ENCODE data around the gene PRKCH. TPM values are rescaled to one million over a fixed set of nuclear protein-coding genes. Genes with fewer than 3 reads are reported as not detected.

Gene PRKCH
- total RNA-seq, 1 donor from 2014 or later = 19.1 TPM

DNA sequence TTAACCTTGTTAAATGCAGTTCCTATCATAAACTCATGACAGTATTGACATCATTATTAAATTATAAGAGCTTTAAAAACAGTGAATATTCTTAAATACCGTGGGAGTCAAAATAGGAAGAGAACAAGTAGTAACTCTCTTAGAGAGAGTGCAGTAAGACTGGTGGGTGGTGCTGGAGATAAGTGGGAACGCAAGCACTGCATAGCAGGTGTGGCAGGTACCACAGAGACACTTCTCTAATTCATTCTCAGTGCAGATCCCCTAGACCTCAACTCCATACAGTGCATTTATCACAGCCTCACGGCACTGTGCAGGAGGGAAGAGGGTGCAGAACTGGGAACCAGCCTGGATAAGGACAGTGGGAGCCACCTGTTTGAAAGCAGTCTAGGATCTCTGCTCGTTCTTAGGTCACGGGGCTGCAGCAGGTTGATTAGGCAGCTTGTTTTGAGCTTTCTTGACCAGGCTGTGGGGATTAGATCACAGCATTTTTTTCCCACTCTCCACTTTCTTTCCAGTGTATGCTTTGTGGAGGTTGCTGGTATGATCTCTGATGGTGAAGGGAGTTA is 165.6 kb downstream of the PRKCH start:
- H3K27me3 Mint-ChIP-seq = no peaks in the 10 kb centered on the region
- no peak for DNase-seq (ENCODE audit: extremely low spot score, unreplicated experiment)
- H3K9me3 Mint-ChIP-seq = no peaks in the 10 kb centered on the region
- H3K4me1 Mint-ChIP-seq (ENCODE audit: unreplicated experiment) = peaks cover 16% of the 10 kb centered on the region
- no peak overlapping the region for H3K4me3 Mint-ChIP-seq
- H3K27ac Mint-ChIP-seq = no peak overlapping the region
- no peak for TF ChIP-seq CTCF (conservative IDR thresholded peaks at IDR 0.05)
- peaks cover 3% of the 10 kb centered on the region for H3K36me3 Mint-ChIP-seq

DNA sequence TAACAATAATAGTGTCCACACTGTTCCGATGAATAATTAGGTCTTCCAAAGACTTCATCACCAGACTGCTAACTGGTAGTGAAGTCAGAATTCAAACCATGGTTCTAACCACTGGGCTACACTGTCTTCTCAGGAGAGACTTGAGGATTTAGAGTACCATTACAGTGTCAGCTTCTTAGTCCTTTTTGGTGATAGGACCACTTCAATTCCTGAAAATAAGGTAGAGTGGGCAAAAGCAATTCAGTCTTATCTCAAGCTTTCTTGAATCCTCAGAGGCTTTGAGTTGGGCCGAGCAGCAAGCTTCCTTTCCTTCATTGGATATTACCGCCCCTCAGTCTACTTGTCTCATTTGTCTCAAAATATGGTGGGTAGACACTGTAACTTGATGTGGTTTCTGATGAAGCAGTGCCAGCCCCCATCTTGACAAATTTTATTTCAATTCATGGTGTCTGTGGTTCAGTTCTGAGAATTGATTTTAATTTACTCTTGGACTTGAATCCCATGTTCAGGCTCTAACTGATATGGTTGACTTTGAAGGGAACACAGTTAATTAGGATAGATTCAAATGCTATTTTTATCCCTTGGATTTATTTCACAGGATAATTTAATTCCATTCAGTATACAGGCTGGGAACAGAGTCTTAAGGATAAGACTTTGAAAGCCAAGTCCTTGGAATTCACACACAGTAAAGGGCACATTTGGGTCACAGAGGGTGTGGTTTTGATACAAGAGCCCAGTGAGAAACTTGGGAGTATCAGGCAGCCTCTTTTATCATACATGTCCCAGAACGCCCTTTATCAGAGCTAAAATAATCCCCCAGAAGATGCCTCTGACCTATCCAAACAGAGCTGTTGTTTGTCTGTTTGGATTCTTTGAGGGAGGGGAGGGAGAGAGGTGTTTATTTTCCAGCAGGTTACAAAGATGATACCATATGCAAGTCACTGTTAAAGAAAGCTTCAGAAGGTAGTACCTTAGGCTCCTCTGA is 167.3 kb downstream of the PRKCH start:
- Mint-ChIP-seq H3K4me3 (no peak overlapping the region), H3K36me3 (no peaks in the 10 kb centered on the region), H3K27me3 (no peaks in the 10 kb centered on the region), H3K27ac (no peak overlapping the region), H3K9me3 (no peaks in the 10 kb centered on the region), H3K4me1 (ENCODE audit: unreplicated experiment) (peaks cover 16% of the 10 kb centered on the region)
- no peak for DNase-seq (ENCODE audit: extremely low spot score, unreplicated experiment)
- TF ChIP-seq CTCF (conservative IDR thresholded peaks at IDR 0.05) = no peak

DNA sequence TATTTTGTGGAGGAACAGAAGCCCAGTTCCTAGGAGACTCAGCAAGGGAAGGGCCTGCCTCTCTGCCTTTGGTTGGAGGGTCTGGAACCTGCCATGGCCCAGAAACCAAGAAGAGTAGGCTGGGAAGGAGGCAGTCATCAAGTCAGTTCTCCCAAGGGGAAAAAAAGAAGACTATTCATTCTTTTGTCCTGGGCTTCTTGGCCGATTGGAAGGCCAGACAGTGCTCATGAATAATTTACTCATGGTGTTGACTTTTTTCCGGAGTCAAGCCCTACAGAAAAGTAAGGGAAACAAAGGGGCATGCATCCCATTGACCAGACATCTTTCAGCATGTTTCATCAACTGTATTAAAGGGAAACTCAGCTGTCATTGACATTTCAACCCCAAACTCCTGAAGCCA is 168.1 kb downstream of the PRKCH start:
- H3K36me3 Mint-ChIP-seq = no peaks in the 10 kb centered on the region
- TF ChIP-seq CTCF (conservative IDR thresholded peaks at IDR 0.05) = no peak
- no peak overlapping the region for H3K27ac Mint-ChIP-seq
- H3K9me3 Mint-ChIP-seq = no peaks in the 10 kb centered on the region
- no peak for DNase-seq (ENCODE audit: extremely low spot score, unreplicated experiment)
- no peaks in the 10 kb centered on the region for H3K27me3 Mint-ChIP-seq
- peaks cover 16% of the 10 kb centered on the region for H3K4me1 Mint-ChIP-seq (ENCODE audit: unreplicated experiment)
- no peak overlapping the region for H3K4me3 Mint-ChIP-seq

GRCh38 chr14:61489932-61490331 is 168.6 kb downstream of the PRKCH start:
- Mint-ChIP-seq H3K9me3 (no peaks in the 10 kb centered on the region), H3K4me1 (ENCODE audit: unreplicated experiment) (peaks cover 16% of the 10 kb centered on the region), H3K27ac (no peak overlapping the region), H3K36me3 (no peaks in the 10 kb centered on the region), H3K4me3 (no peak overlapping the region), H3K27me3 (no peaks in the 10 kb centered on the region)
- DNase-seq (ENCODE audit: extremely low spot score, unreplicated experiment) = no peak
- TF ChIP-seq CTCF (conservative IDR thresholded peaks at IDR 0.05) = no peak

DNA sequence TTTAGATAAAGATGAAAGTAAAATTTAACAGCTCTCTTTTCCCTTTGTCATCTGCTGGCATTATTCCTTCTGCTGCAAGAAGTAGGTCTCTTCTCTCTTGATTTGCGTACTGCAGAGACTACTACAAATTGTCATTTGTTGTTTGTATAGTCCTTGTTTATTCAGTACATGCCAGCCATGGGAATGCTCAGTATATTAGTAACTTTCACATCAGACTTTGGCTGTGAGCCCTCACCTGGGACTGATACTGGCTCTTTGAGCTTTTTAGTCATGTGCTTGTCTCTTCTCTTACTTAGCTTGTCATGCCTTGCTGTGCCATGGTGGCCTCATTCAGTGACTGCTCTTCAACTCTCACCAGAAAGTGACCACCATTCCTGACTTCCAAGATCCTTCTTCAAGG is 169.8 kb downstream of the PRKCH start:
- Mint-ChIP-seq H3K9me3 (no peaks in the 10 kb centered on the region), H3K27me3 (no peaks in the 10 kb centered on the region), H3K4me1 (ENCODE audit: unreplicated experiment) (peaks cover 9% of the 10 kb centered on the region), H3K27ac (no peak overlapping the region), H3K36me3 (no peaks in the 10 kb centered on the region), H3K4me3 (no peak overlapping the region)
- no peak for TF ChIP-seq CTCF (conservative IDR thresholded peaks at IDR 0.05)
- DNase-seq (ENCODE audit: extremely low spot score, unreplicated experiment) = no peak

All from type B pancreatic cell (in vitro differentiated cells).